Fibroblast of lung (primary cell): ENCODE measurements around the gene CAPG. TPM values are rescaled to one million over a fixed set of nuclear protein-coding genes. Genes with fewer than 3 reads are reported as not detected.

Experiments used
- DNase-seq, 2 donors: peaks; one replicate each; pipeline versions ENCODE4 v3.0.0 to v3.0.0-alpha.2; 2010; ENCODE audit warnings: low read depth in 2 of 2
- H2AFZ ChIP-seq: 2 replicates; pipeline ENCODE4 v1.5.1; 2012; ENCODE audit warnings: low read length, control low read depth, inconsistent platforms
- H3K27ac ChIP-seq: 2 replicates; pipeline ENCODE4 v1.5.1; 2011; ENCODE audit warnings: low read length, control low read depth; ENCODE audit not compliant: insufficient read depth
- H3K27me3 ChIP-seq: 2 replicates; pipeline ENCODE4 v1.5.1; 2011; ENCODE audit warnings: mild to moderate bottlenecking, low read length; ENCODE audit not compliant: control insufficient read depth, insufficient read depth
- H3K36me3 ChIP-seq: 2 replicates; pipeline ENCODE4 v1.5.1; 2011; ENCODE audit warnings: low read length; ENCODE audit not compliant: control insufficient read depth, insufficient read depth
- H3K4me1 ChIP-seq: 2 replicates; pipeline ENCODE4 v1.5.1; 2011; ENCODE audit warnings: low read length; ENCODE audit not compliant: control insufficient read depth, insufficient read depth; ENCODE audit errors: extremely low read depth
- H3K4me2 ChIP-seq: 2 replicates; pipeline ENCODE4 v1.5.1; 2011; ENCODE audit warnings: low read length, control low read depth; ENCODE audit not compliant: insufficient read depth; ENCODE audit errors: extremely low read depth
- H3K4me3 ChIP-seq, 4 experiments: fragments of 200-600 bp in 1 of 4; sonication (generic) in 1 of 4; replicated peaks in 1 of 4; 2 replicates each; pipeline ENCODE4 v1.5.1; 2011 to 2016; ENCODE audit warnings: low read length in 4 of 4, low read depth in 3 of 4, mild to moderate bottlenecking in 3 of 4, control low read depth in 2 of 4, inconsistent platforms in 1 of 4, mixed read lengths in 1 of 4; ENCODE audit not compliant: insufficient read depth in 1 of 4; ENCODE audit errors: control extremely low read depth in 1 of 4
- H3K79me2 ChIP-seq: 2 replicates; pipeline ENCODE4 v1.5.1; 2012; ENCODE audit warnings: mild to moderate bottlenecking, low read length, inconsistent platforms; ENCODE audit not compliant: control insufficient read depth, insufficient read depth
- H3K9ac ChIP-seq: 2 replicates; pipeline ENCODE4 v1.5.1; 2011; ENCODE audit warnings: mild to moderate bottlenecking, low read length, control low read depth; ENCODE audit not compliant: insufficient read depth
- H3K9me3 ChIP-seq: 2 replicates; pipeline ENCODE4 v1.5.1; 2012; ENCODE audit warnings: low read depth, low read length; ENCODE audit not compliant: control insufficient read depth, insufficient read depth
- H4K20me1 ChIP-seq: 2 replicates; pipeline ENCODE4 v1.5.1; 2011; ENCODE audit warnings: low read length; ENCODE audit not compliant: control insufficient read depth, insufficient read depth; ENCODE audit errors: extremely low read depth
- CTCF ChIP-seq, 2 donors: IDR thresholded peaks in 1 of 2; conservative IDR thresholded peaks in 1 of 2; 1 replicate in 1 of 2; 2 replicates in 1 of 2; pipeline ENCODE4 v1.5.1; 2011 to 2012; ENCODE audit warnings: low read length in 2 of 2, control low read depth in 1 of 2, inconsistent platforms in 1 of 2, low read depth in 1 of 2, mild to moderate bottlenecking in 1 of 2
- EZH2 ChIP-seq: IDR thresholded peaks from 2 replicates; pipeline ENCODE4 v1.5.1; 2012; ENCODE audit warnings: low read length, control low read depth, mild to moderate bottlenecking; ENCODE audit errors: missing control alignments
- polyA plus RNA-seq, 2 donors: library from polyadenylated mRNA; depleted of rRNA in 1 of 2; stranded (reverse) in 1 of 2; unstranded in 1 of 2; fragments of >200 nt; gene quantifications; 2 replicates each; pipeline ENCODE4 v1.2.1, GENCODE V29; 2011 to 2012; ENCODE audit warnings: missing spikeins in 1 of 2
- total RNA-seq: library from RNA; depleted of rRNA; stranded (reverse); fragments of >200 nt; gene quantifications from 2 replicates; pipeline ENCODE4 v1.2.1, GENCODE V29; 2014

Gene CAPG
- total and polyA plus RNA-seq, 2 donors (not counting 1 experiment from before 2014, with no cell fraction given) = 43.8 to 193 TPM

- DNase-seq = peak in 1 of 2 donors; percentile 42
- H3K79me2 ChIP-seq = no peaks in the 10 kb centered on the region
- no peaks in the 10 kb centered on the region for H4K20me1 ChIP-seq
- no peaks in the 10 kb centered on the region for H3K36me3 ChIP-seq
- no peak overlapping the region for H3K4me3 ChIP-seq
- no peak overlapping the region for H3K4me2 ChIP-seq
- H3K27me3 ChIP-seq = no peaks in the 10 kb centered on the region
- no peak overlapping the region for H2AFZ ChIP-seq
- no peak for TF ChIP-seq CTCF (conservative IDR thresholded peaks at IDR 0.05 in 1 of 2, IDR thresholded peaks at IDR 0.05 in 1 of 2; ENCODE audit: low read depth in 1 of 2, low read length in 2 of 2)
- TF ChIP-seq EZH2 = no peak
- H3K9me3 ChIP-seq = no peaks in the 10 kb centered on the region
- no peak overlapping the region for H3K9ac ChIP-seq
- no peaks in the 10 kb centered on the region for H3K4me1 ChIP-seq
- H3K27ac ChIP-seq = no peak overlapping the region
These were observed 33.7 kb downstream of the CAPG start for GRCh38 chr2:85376291-85377065.

GRCh38 chr2:85371045-85371444, 39.1 kb downstream of the CAPG start:
- Histone ChIP-seq H2AFZ (no peak overlapping the region), H3K4me3 (no peak overlapping the region), H3K27me3 (no peaks in the 10 kb centered on the region), H3K27ac (no peak overlapping the region), H3K9ac (no peak overlapping the region), H3K4me2 (no peak overlapping the region), H3K4me1 (no peaks in the 10 kb centered on the region), H3K36me3 (no peaks in the 10 kb centered on the region), H3K79me2 (no peaks in the 10 kb centered on the region), H4K20me1 (no peaks in the 10 kb centered on the region), H3K9me3 (no peaks in the 10 kb centered on the region)
- DNase-seq = no peak
- no peak for TF ChIP-seq EZH2
- no peak for TF ChIP-seq CTCF (conservative IDR thresholded peaks at IDR 0.05 in 1 of 2, IDR thresholded peaks at IDR 0.05 in 1 of 2; ENCODE audit: low read depth in 1 of 2, low read length in 2 of 2)

GRCh38 chr2:85369500-85369899, 40.7 kb downstream of the CAPG start:
- Histone ChIP-seq H3K4me1 (no peaks in the 10 kb centered on the region), H3K4me2 (no peak overlapping the region), H3K27ac (no peak overlapping the region), H3K36me3 (no peaks in the 10 kb centered on the region), H3K27me3 (no peaks in the 10 kb centered on the region), H3K9me3 (no peaks in the 10 kb centered on the region), H3K9ac (no peak overlapping the region), H3K4me3 (no peak overlapping the region), H4K20me1 (no peaks in the 10 kb centered on the region), H2AFZ (no peak overlapping the region), H3K79me2 (no peaks in the 10 kb centered on the region)
- TF ChIP-seq CTCF (conservative IDR thresholded peaks at IDR 0.05 in 1 of 2, IDR thresholded peaks at IDR 0.05 in 1 of 2; ENCODE audit: low read depth in 1 of 2, low read length in 2 of 2) = no peak
- TF ChIP-seq EZH2 = no peak
- DNase-seq = no peak
